WTC11 (cell line): ENCODE data around the gene LHX4. TPM values are rescaled to one million over a fixed set of nuclear protein-coding genes. Genes with fewer than 3 reads are reported as not detected.

Experiments used
- ATAC-seq: fragments of 200-7000 bp; cut with Tn5 transposase; 2 replicates; pipeline ENCODE4 v1.10.0; 2021; ENCODE audit warnings: mild to moderate bottlenecking, moderate library complexity
- CTCF ChIA-PET: fragments of 300-600 bp; sonication (Branson Sonifier 250); formaldehyde crosslinking; loops from one replicate; lab custom pipeline; 2021; ENCODE audit warnings: antibody characterized with exemption; lab: Charles Lee
- POLR2A ChIA-PET: fragments of 350-600 bp; sonication (Branson Sonifier 250); formaldehyde crosslinking; loops from one replicate; lab custom pipeline; 2021; ENCODE audit warnings: antibody characterized with exemption; lab: Charles Lee
- DNase-seq: peaks from one replicate; pipeline ENCODE4 v3.0.0; 2021; ENCODE audit warnings: low spot score
- H3K27ac Mint-ChIP-seq: 2 replicates; pipeline ENCODE4 v1.8.0; 2021; ENCODE audit warnings: mixed read lengths
- H3K27me3 Mint-ChIP-seq: 2 replicates; pipeline ENCODE4 v1.8.0; 2021; ENCODE audit warnings: low read depth, mild to moderate bottlenecking, moderate library complexity, mixed read lengths
- H3K36me3 Mint-ChIP-seq: 2 replicates; pipeline ENCODE4 v1.8.0; 2021; ENCODE audit warnings: mixed read lengths
- H3K4me1 Mint-ChIP-seq: 2 replicates; pipeline ENCODE4 v1.8.0; 2022; ENCODE audit warnings: mixed read lengths
- H3K4me3 Mint-ChIP-seq: 2 replicates; pipeline ENCODE4 v1.8.0; 2021; ENCODE audit warnings: mild to moderate bottlenecking, moderate library complexity, mixed read lengths
- H3K9me3 Mint-ChIP-seq: 2 replicates; pipeline ENCODE4 v1.8.0; 2021; ENCODE audit warnings: mixed read lengths
- AR ChIP-seq: fragments of 250-450 bp; sonication (Bioruptor Pico); IDR thresholded peaks from 2 replicates; pipeline ENCODE4 v1.9.0; 2021; ENCODE audit warnings: mild to moderate bottlenecking
- ELF4 ChIP-seq: sonication (generic); formaldehyde crosslinking; IDR thresholded peaks from 2 replicates; pipeline ENCODE4 v1.8.1; 2022; ENCODE audit warnings: low read depth, mild to moderate bottlenecking, moderate library complexity, missing genetic modification reagents
- GRHL2 ChIP-seq: fragments of 250-450 bp; sonication (Bioruptor Pico); IDR thresholded peaks from 2 replicates; pipeline ENCODE4 v1.8.0; 2022; ENCODE audit warnings: mild to moderate bottlenecking, moderate library complexity; ENCODE audit not compliant: insufficient replicate concordance, severe bottlenecking
- HMGXB4 ChIP-seq: sonication (generic); formaldehyde crosslinking; IDR thresholded peaks from 2 replicates; pipeline ENCODE4 v1.8.1; 2023; ENCODE audit warnings: mild to moderate bottlenecking, moderate library complexity, missing genetic modification reagents
- MXD4 ChIP-seq: fragments of 250-450 bp; sonication (Bioruptor Pico); IDR thresholded peaks from 2 replicates; pipeline ENCODE4 v1.8.0; 2021; ENCODE audit warnings: mild to moderate bottlenecking, moderate library complexity, borderline replicate concordance
- NFYB ChIP-seq: sonication (generic); formaldehyde crosslinking; conservative IDR thresholded peaks from 2 replicates; pipeline ENCODE4 v1.8.0; 2022; ENCODE audit warnings: low read depth, missing genetic modification reagents
- RORB ChIP-seq: fragments of 250-450 bp; sonication (Bioruptor Pico); IDR thresholded peaks from 2 replicates; pipeline ENCODE4 v1.9.0; 2021; ENCODE audit warnings: mild to moderate bottlenecking
- ZBTB21 ChIP-seq: sonication (generic); formaldehyde crosslinking; IDR thresholded peaks from 2 replicates; pipeline ENCODE4 v1.8.1; 2023; ENCODE audit warnings: mild to moderate bottlenecking, missing genetic modification reagents, borderline replicate concordance
- ZBTB43 ChIP-seq: sonication (generic); formaldehyde crosslinking; IDR thresholded peaks from 2 replicates; pipeline ENCODE4 v1.8.1; 2023; ENCODE audit warnings: mild to moderate bottlenecking, missing genetic modification reagents
- ZNF138 ChIP-seq: sonication (generic); formaldehyde crosslinking; conservative IDR thresholded peaks from 2 replicates; pipeline ENCODE4 v1.8.1; 2022; ENCODE audit warnings: mild to moderate bottlenecking, moderate library complexity, missing genetic modification reagents
- ZNF232 ChIP-seq: sonication (generic); formaldehyde crosslinking; IDR thresholded peaks from 2 replicates; pipeline ENCODE4 v1.8.0; 2022; ENCODE audit warnings: mild to moderate bottlenecking, missing genetic modification reagents
- ZNF671 ChIP-seq: fragments of 250-450 bp; sonication (Bioruptor Pico); IDR thresholded peaks from 2 replicates; pipeline ENCODE4 v1.8.0; 2021; ENCODE audit warnings: mild to moderate bottlenecking
- total RNA-seq: library from RNA; stranded (reverse); gene quantifications from 3 replicates; pipeline ENCODE4 v1.2.3, GENCODE V29; 2021
- TF ChIP-seq, protein P1 (sequence below): fragments of 250-450 bp; sonication (Bioruptor Pico); IDR thresholded peaks from 2 replicates; pipeline ENCODE4 v1.8.0; 2021; ENCODE audit warnings: mild to moderate bottlenecking
- TF ChIP-seq, protein P2 (sequence below): fragments of 200-600 bp; IDR thresholded peaks from 2 replicates; pipeline ENCODE4 v1.8.0; 2022; ENCODE audit warnings: antibody characterized with exemption
- TF ChIP-seq, protein P3 (sequence below): sonication (generic); formaldehyde crosslinking; IDR thresholded peaks from 2 replicates; pipeline ENCODE4 v1.8.1; 2023; ENCODE audit warnings: mild to moderate bottlenecking, missing genetic modification reagents, moderate library complexity
- TF ChIP-seq, protein P4 (sequence below): fragments of 250-450 bp; sonication (Bioruptor Pico); conservative IDR thresholded peaks from 2 replicates; pipeline ENCODE4 v1.9.0; 2021; ENCODE audit warnings: mild to moderate bottlenecking

LHX4 gene
- total RNA-seq, 1 experiment from 2014 or later, result 19.2 TPM

- TF ChIP-seq, protein P1, sequence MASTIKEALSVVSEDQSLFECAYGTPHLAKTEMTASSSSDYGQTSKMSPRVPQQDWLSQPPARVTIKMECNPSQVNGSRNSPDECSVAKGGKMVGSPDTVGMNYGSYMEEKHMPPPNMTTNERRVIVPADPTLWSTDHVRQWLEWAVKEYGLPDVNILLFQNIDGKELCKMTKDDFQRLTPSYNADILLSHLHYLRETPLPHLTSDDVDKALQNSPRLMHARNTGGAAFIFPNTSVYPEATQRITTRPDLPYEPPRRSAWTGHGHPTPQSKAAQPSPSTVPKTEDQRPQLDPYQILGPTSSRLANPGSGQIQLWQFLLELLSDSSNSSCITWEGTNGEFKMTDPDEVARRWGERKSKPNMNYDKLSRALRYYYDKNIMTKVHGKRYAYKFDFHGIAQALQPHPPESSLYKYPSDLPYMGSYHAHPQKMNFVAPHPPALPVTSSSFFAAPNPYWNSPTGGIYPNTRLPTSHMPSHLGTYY (CRISPR knock-in tag), result no peak
- TF ChIP-seq HMGXB4 (CRISPR knock-in tag) (peak; percentile 31; the same call in 1 of the 2 replicates), GRHL2 (CRISPR knock-in tag) (no peak), ZNF232 (CRISPR knock-in tag) (0 out of 2 replicates have a peak, but pooled peaks have one; percentile 48), ELF4 (CRISPR knock-in tag) (no peak), ZBTB21 (no peak), ZNF138 (CRISPR knock-in tag) (0 out of 2 replicates have a peak, but pooled peaks have one; percentile 2), NFYB (no peak), ZBTB43 (no peak)
Measured at GRCh38 chr1:180229483-180230415, at the start of gene LHX4 (continued).

DNA sequence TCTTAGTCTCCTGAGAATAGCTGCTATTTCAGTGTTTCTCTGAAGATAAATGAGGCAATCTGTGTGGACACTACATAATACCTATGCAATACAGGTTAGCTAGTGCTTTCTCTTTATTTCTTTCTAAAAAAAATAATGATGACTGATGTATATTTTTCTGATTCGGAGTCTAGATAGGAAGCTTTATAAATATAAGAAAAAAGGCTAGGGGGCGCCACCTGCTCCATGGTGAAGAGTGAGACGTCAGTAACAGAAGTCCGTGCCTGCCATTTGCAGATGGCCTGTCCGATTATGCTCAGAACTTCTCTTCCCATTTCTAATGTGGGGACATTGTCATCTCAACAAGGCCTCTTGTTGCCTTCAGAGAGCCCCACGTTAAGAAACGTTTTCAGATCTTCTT is 49.0 kb upstream of the LHX4 start:
- H3K27ac Mint-ChIP-seq, result no peak overlapping the region
- peaks cover 13% of the 10 kb centered on the region; the same call in 1 of the 2 replicates for H3K36me3 Mint-ChIP-seq
- H3K4me1 Mint-ChIP-seq, result no peaks in the 10 kb centered on the region
- CTCF ChIA-PET, result interaction anchor here (0.5 to 7.5 kb wide), 42 partner anchors 12 to 637 kb away, joined by 3 to 140 read pairs (median 4); partner anchors contain the start of genes QSOX1 and TOR1AIP1
- TF ChIP-seq, protein P2, sequence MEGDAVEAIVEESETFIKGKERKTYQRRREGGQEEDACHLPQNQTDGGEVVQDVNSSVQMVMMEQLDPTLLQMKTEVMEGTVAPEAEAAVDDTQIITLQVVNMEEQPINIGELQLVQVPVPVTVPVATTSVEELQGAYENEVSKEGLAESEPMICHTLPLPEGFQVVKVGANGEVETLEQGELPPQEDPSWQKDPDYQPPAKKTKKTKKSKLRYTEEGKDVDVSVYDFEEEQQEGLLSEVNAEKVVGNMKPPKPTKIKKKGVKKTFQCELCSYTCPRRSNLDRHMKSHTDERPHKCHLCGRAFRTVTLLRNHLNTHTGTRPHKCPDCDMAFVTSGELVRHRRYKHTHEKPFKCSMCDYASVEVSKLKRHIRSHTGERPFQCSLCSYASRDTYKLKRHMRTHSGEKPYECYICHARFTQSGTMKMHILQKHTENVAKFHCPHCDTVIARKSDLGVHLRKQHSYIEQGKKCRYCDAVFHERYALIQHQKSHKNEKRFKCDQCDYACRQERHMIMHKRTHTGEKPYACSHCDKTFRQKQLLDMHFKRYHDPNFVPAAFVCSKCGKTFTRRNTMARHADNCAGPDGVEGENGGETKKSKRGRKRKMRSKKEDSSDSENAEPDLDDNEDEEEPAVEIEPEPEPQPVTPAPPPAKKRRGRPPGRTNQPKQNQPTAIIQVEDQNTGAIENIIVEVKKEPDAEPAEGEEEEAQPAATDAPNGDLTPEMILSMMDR, result peak; percentile 49; the same call in 1 of the 2 replicates
- no peak for TF ChIP-seq ZNF671 (CRISPR knock-in tag)
- POLR2A ChIA-PET, result no interaction called here
- no peak overlapping the region for H3K4me3 Mint-ChIP-seq
- ATAC-seq (no peak), DNase-seq (peak; percentile 44)
- H3K9me3 Mint-ChIP-seq, result no peaks in the 10 kb centered on the region
- no peaks in the 10 kb centered on the region for H3K27me3 Mint-ChIP-seq

GRCh38 chr1:180181996-180182642 is 47.9 kb upstream of the LHX4 start:
- DNase-seq, result no peak
- POLR2A ChIA-PET, result no interaction called here
- CTCF ChIA-PET, result interaction anchor here (0.7 to 7.5 kb wide), 10 partner anchors 11 to 702 kb away, joined by 3 to 140 read pairs (median 4); partner anchors contain the start of gene LHX4
- Mint-ChIP-seq H3K4me3 (no peak overlapping the region), H3K4me1 (no peaks in the 10 kb centered on the region), H3K9me3 (no peaks in the 10 kb centered on the region), H3K27ac (no peak overlapping the region), H3K36me3 (peaks cover 15% of the 10 kb centered on the region; the same call in 1 of the 2 replicates), H3K27me3 (no peaks in the 10 kb centered on the region)
- ATAC-seq, result no peak
- TF ChIP-seq MXD4 (CRISPR knock-in tag), result no peak
- no peak for TF ChIP-seq RORB (CRISPR knock-in tag)
- TF ChIP-seq, protein P3, sequence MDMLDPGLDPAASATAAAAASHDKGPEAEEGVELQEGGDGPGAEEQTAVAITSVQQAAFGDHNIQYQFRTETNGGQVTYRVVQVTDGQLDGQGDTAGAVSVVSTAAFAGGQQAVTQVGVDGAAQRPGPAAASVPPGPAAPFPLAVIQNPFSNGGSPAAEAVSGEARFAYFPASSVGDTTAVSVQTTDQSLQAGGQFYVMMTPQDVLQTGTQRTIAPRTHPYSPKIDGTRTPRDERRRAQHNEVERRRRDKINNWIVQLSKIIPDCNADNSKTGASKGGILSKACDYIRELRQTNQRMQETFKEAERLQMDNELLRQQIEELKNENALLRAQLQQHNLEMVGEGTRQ, result no peak
- TF ChIP-seq, protein P4, sequence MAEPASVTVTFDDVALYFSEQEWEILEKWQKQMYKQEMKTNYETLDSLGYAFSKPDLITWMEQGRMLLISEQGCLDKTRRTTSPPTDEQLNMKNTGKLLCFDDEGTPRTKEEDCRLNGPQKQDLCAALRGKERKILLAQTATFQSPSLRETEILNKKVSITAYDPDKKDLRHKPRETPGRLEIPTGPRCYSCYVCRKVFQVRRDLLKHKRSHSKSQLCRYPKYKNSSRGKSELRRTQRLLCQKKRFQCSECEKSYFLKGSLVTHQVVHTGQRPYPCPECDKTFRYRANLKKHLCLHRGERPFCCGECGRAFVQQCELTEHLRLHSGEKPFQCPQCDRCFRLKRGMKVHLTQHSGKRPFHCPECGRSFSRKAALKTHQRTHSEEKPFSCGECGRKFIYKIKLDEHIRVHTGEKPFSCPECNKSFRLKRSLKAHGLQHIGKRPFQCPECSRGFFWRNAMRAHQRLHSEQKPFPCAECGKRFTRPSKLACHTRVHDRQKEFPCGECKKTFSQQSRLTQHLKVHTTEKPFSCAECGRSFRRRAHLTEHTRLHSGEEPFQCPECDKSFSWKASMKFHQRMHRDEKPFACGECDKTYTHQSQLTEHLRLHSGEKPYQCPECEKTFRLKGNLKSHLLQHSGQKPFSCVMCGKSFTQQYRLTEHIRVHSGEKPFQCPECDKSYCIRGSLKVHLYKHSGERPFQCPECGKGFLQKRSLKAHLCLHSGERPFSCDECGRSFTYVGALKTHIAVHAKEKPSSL, result no peak
- TF ChIP-seq AR (CRISPR knock-in tag), result no peak
